ENCODE measurements around the gene ABLIM1.

ABLIM1 gene

GRCh38 chr10:114680543-114681117, 22.6 kb upstream of the ABLIM1 start:
- no peak for DNase-seq (ENCODE audit: low read depth, low spot score)

DNA sequence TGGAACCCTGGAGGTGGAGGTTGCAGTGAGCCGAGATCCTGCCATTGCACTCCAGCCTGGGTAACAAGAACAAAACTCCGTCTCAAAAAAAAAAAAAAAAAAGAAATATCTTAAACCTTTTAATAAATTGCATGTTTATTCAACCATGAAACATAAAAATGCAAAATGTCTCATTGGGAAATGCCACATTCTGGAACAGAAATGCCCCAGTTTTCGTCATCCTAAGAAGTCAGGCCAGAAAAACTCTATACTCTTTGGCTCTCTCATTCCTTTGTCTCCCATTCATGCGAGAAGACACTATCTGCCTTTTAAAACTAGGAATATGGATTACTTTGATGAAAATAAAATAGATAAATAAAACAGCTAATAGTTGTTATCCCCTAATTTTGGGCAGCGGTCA, 21.5 kb upstream of the ABLIM1 start:
- DNase-seq (ENCODE audit: low read depth, low spot score), result no peak

DNA sequence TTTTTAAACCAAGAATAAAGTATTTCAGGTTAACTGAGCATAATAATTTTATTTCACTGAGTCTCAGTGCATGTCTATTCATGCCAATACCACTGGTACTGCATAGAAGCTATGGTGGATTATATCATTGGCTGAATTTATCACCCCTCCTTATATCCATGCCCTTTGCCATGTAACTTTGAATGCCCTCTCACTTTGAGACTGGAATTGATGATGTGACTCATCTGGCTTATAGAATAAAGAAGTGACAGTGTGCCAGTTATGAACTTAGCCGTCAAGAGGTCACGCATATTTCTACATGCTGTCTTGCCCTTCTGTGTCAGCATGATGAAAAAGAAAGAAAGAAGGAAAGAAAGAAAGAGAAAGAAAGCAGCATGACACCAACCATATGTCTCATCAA, 20.7 kb upstream of the ABLIM1 start:
- DNase-seq (ENCODE audit: low read depth, low spot score), result no peak

GRCh38 chr10:114678336-114678735, 20.3 kb upstream of the ABLIM1 start:
- DNase-seq (ENCODE audit: low read depth, low spot score), result no peak

- no peak for DNase-seq (ENCODE audit: low read depth, low spot score)
Measured at GRCh38 chr10:114674346-114674745, 16.3 kb upstream of the ABLIM1 start.

GRCh38 chr10:114669648-114670047, 11.6 kb upstream of the ABLIM1 start:
- no peak for DNase-seq (ENCODE audit: low read depth, low spot score)

- no peak for DNase-seq (ENCODE audit: low read depth, low spot score)
Measured at GRCh38 chr10:114668375-114669080, 10.5 kb upstream of the ABLIM1 start.

- DNase-seq (ENCODE audit: low read depth, low spot score), result no peak
Measured at GRCh38 chr10:114665873-114666272, 7.8 kb upstream of the ABLIM1 start.

DNA sequence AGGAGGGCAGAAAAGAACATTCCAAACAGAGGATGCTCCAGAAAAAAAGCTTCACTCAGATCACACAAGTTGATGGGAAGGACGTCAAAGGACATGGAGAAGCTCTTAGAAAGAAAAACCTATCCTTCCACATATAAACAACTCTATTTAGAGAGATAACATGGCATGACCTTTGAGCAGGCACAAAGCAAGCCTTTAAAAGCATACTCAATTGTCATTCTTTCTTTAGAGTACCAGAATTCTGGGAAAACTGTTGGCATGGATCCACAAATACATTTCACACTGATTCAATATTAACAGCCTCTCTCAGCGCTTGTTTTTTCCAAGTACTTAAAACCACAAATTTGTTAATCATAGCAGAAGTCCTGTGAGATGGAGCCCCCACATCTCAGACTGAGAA, 7.3 kb upstream of the ABLIM1 start:
- no peak for DNase-seq (ENCODE audit: low read depth, low spot score)

- DNase-seq (ENCODE audit: low read depth, low spot score), result no peak
Measured at GRCh38 chr10:114664127-114664526, 6.1 kb upstream of the ABLIM1 start.

DNA sequence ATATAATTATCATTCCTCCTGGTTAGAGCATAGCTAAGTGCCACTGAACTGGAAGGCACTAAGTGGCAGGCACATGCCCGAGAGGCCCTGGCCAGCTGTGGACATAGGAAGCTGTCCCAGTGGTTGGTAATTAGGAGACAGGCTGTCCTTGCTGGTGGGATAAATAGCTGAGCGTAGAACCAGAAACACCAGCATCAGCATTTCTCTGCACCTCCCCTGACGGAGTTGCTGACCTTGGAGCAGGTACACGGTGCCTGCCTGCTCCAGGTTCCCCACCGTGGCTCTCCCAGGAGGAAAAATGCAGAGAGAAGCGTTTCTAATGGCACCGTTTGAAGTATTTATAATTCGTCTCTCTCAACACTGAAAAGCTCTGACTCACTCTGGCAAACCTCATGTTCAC, 5.6 kb upstream of the ABLIM1 start:
- peak; percentile 18 for DNase-seq (ENCODE audit: low read depth, low spot score)

DNA sequence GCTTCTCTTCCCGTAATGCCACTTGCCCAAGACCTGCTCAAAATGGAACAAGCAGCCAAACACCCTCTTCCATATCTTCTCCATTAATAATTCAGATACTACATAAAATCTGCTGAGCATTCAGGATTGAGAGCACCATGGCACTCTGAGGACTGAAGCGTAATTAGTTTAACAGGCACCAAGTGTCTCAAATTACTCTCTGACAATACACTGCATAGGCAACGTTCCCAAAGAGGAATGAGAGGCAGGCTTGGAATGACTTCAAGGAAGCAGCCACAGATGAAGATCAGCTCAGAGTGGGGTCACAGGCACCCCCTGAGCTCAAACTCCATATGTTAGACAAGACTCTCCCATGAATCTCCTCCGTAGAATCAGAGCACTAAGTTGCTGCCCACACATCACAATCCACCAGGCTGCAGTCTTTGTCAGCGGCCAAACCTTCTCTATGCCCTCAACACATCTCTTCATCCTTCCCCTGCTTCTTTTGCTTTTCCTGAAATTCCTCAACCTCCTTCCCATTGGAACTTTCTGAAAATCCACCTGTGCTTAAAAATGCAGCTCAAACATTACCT, 4.7 kb upstream of the ABLIM1 start:
- DNase-seq (ENCODE audit: low read depth, low spot score), result no peak

DNA sequence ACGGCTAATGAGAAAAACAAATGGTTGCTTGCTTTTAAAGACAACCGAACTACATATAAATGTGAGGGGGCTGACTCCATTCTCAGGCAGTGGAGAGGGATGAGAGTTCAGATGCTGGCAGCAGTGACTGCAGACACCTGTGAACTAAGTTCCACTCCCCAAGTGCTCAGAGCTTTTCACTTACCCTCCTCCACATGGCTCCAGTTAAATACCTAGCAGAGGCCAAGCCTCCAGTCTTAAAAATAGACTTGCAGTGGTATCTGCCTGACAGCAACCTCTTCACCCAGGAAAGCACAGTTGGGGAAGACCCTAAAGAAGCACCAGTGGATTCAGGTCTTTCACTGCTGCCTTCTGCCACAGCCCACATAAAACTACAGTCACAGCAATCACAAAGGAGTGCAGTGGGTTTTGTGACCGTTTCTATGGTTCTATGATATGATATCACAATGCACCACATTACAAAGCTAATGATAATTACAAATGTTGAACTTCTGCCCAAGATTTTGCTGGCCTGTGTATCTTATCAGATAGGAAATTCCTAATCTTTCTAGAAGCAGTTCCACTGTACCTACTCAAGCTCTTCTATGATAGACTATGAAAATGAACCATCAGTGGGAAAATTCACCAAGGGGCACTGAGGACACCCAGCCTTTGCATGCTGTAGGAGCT, 3.3 kb upstream of the ABLIM1 start:
- no peak for DNase-seq (ENCODE audit: low read depth, low spot score)

GRCh38 chr10:114655671-114656070, 2.4 kb downstream of the ABLIM1 start:
- peak; percentile 37 for DNase-seq (ENCODE audit: low read depth, low spot score)

DNA sequence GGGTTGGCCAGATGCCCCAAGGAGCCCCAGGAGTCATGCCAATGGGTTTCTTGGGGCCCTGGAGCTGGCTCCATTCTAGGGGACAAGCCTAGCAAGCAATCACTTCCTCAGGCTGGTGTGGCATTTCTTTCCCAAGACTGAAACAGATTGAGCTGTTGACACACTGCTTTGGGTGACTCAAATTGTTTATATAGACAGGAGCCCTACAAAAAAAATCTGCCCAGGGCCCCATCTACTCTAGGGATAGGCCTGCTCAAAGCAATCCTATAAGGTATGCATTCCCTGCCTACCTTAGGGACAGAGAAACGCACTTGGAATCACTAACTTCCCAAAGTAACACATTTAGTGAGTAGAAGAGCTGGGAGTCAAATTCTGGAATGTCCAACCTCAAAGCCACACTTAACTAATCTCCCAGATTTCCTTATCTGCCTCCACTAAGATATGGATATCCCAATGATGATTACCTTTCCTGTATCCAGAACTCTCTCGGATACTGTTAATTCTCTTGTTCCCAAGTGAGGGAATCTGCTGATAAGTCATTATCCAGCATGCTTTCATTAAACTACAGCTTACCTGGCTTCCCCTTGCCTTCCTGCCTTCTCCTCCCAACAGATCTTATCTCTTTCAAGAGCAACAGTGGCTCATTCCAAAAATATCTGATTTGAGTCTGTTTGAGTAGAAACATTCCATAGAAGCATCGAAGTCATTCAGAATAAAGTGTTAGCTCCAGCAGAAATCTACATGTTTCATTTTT, 3.1 kb downstream of the ABLIM1 start:
- peak; percentile 40 for DNase-seq (ENCODE audit: low read depth, low spot score)

- no peak for DNase-seq (ENCODE audit: low read depth, low spot score)
Measured at GRCh38 chr10:114653926-114654325, 4.1 kb downstream of the ABLIM1 start.

- DNase-seq (ENCODE audit: low read depth, low spot score), result no peak
Measured at GRCh38 chr10:114652402-114653368, 5.4 kb downstream of the ABLIM1 start.

DNA sequence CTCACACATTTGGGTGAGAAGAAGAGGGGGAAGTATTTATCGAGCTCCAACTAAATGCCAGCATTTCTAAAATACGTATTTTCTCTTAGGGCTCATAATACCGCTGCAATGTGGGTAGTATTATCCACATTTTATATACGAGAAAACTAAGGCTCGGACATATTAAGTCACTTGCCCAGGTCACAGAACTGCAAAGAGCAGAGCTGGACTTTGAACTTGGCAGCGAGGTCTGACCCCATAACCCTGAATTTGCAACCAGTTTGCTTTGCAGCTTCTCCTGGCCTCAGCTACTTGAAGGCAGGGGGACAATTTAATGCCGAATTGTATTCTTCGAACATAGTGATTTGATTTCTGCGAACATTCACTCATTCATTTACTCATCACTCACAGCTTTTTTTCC, 7.2 kb downstream of the ABLIM1 start:
- DNase-seq (ENCODE audit: low read depth, low spot score), result no peak

DNA sequence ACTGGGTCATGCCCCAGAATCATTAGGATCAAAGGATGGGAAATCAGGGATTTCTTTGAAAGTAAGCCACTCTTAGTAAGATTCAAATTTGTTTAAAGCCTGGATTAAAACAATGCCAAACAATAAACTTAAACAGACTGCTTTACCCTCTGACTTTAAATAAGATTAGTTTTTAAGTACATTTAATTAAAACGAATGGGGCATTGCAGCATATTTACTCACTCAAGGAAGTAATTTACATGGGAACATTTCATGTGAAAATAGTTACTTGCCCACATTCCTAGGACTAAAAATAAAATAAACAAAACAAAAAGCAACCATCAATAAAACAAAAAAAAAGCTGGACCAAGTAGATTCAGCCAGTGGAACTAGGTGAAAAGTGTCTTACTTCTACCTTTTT, 7.8 kb downstream of the ABLIM1 start:
- DNase-seq (ENCODE audit: low read depth, low spot score), result no peak

GRCh38 chr10:114649217-114649903, 8.7 kb downstream of the ABLIM1 start:
- no peak for DNase-seq (ENCODE audit: low read depth, low spot score)
